Loucy (cell line): ENCODE data around the gene SKAP2.

Source experiments
- EZH2phosphoT487 ChIP-seq: fragments of 200-600 bp; IDR thresholded peaks from 2 replicates; pipeline ENCODE4 v1.6.1; 2018; ENCODE audit warnings: antibody characterized with exemption, mild to moderate bottlenecking, moderate library complexity, borderline replicate concordance
- TF ChIP-seq, protein P1 (sequence below): fragments of 200-600 bp; sonication (generic); conservative IDR thresholded peaks from 2 replicates; pipeline ENCODE4 v1.5.1; 2014; ENCODE audit warnings: mild to moderate bottlenecking, antibody characterized with exemption, low read length

DNA sequence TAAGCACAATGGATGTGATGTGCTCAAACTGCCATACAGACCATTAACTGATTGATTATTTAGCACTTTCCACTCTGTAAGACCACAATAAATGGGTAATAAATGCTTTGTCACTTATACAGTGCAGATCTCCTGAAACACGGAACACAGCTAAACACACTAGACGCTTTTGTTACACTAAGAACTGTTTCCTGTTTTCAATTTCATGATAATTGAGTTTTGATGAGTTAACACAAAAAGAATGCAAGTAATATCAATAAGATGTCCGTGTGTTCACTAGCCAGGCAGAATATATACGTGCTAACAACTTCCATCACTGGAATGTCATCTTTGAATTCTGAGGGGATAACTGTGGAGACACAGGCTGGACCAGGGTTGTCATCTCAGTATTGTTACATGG is 178.8 kb downstream of the SKAP2 start:
- TF ChIP-seq, protein P1, sequence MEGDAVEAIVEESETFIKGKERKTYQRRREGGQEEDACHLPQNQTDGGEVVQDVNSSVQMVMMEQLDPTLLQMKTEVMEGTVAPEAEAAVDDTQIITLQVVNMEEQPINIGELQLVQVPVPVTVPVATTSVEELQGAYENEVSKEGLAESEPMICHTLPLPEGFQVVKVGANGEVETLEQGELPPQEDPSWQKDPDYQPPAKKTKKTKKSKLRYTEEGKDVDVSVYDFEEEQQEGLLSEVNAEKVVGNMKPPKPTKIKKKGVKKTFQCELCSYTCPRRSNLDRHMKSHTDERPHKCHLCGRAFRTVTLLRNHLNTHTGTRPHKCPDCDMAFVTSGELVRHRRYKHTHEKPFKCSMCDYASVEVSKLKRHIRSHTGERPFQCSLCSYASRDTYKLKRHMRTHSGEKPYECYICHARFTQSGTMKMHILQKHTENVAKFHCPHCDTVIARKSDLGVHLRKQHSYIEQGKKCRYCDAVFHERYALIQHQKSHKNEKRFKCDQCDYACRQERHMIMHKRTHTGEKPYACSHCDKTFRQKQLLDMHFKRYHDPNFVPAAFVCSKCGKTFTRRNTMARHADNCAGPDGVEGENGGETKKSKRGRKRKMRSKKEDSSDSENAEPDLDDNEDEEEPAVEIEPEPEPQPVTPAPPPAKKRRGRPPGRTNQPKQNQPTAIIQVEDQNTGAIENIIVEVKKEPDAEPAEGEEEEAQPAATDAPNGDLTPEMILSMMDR = no peak
- TF ChIP-seq EZH2phosphoT487 = no peak
